Spleen (tissue), 11 donors: ENCODE measurements around the gene XYLT1. TPM values are rescaled to one million over a fixed set of nuclear protein-coding genes. Genes with fewer than 3 reads are reported as not detected.

Experiments used
- DNase-seq: peaks from one replicate; pipeline ENCODE4 v3.0.0-alpha.2; 2020
- H3K27ac ChIP-seq, 8 donors: fragments of 200-600 bp; sonication (generic) in 7 of 8; 1 replicate in 4 of 8; 2 replicates in 4 of 8; pipeline versions ENCODE4 v1.5.0 to v1.8.0; 2016 to 2021; ENCODE audit warnings: inconsistent platforms in 4 of 8, mild to moderate bottlenecking in 4 of 8, moderate library complexity in 1 of 8
- H3K27me3 ChIP-seq, 7 donors: fragments of 200-600 bp; sonication (generic) in 6 of 7; replicated peaks in 1 of 7; 1 replicate in 4 of 7; 2 replicates in 3 of 7; pipeline versions ENCODE4 v1.5.0 to v1.8.0; 2016 to 2021; ENCODE audit warnings: inconsistent platforms in 3 of 7, mild to moderate bottlenecking in 1 of 7
- H3K36me3 ChIP-seq, 6 donors: fragments of 200-600 bp; sonication (generic) in 5 of 6; 1 replicate in 4 of 6; 2 replicates in 2 of 6; pipeline versions ENCODE4 v1.5.0 to v1.8.0; 2016 to 2021; ENCODE audit warnings: inconsistent platforms in 2 of 6
- H3K4me1 ChIP-seq, 6 donors: fragments of 200-600 bp; sonication (generic) in 5 of 6; 1 replicate in 3 of 6; 2 replicates in 3 of 6; pipeline versions ENCODE4 v1.5.0 to v1.8.0; 2016 to 2021; ENCODE audit warnings: inconsistent platforms in 3 of 6
- H3K4me3 ChIP-seq, 8 donors: fragments of 200-600 bp; sonication (generic) in 7 of 8; 1 replicate in 4 of 8; 2 replicates in 4 of 8; pipeline versions ENCODE4 v1.5.0 to v1.8.0; 2016 to 2021; ENCODE audit warnings: inconsistent platforms in 4 of 8, mild to moderate bottlenecking in 4 of 8, moderate library complexity in 2 of 8
- H3K9me3 ChIP-seq, 8 donors: fragments of 200-600 bp; sonication (generic) in 7 of 8; 1 replicate in 4 of 8; 2 replicates in 4 of 8; pipeline versions ENCODE4 v1.5.0 to v1.8.0; 2016 to 2021; ENCODE audit warnings: inconsistent platforms in 4 of 8
- POLR2A ChIP-seq, 3 donors: fragments of 450-650 bp; IDR thresholded peaks; one replicate each; pipeline ENCODE4 v1.5.1; 2017; ENCODE audit warnings: antibody characterized with exemption in 3 of 3, mild to moderate bottlenecking in 1 of 3
- POLR2AphosphoS5 ChIP-seq, 3 donors: sonication (generic); formaldehyde crosslinking; IDR thresholded peaks; one replicate each; pipeline ENCODE4 v1.5.1; 2017; ENCODE audit warnings: antibody characterized with exemption in 3 of 3
- WGBS, 5 donors: extraction: QIAGEN DNeasy Blood & Tissue Kit in 3 of 5; methylation state at CpG; one replicate each; pipeline versions ENCODE4 v1.1.5 to v1.1.7; 2013 to 2018; 5-methylcytosine and 5-hydroxymethylcytosine counted together
- intact Hi-C: fragments of 100-400 bp; cut with DNase I; formaldehyde crosslinking; loops from one replicate; pipeline ENCODE4 v1.15.0; 2023; ENCODE audit warnings: low total_unique reads
- polyA plus RNA-seq, 3 donors: library from polyadenylated mRNA; stranded (reverse); fragments of 200-250 nt; gene quantifications; one replicate each; pipeline ENCODE4 v1.2.1, GENCODE V29; 2013
- total RNA-seq, 7 donors: library from RNA; depleted of rRNA in 3 of 7; stranded (reverse); fragments of >200 nt in 3 of 7; fragmentation: NEBNext Ultra II Directional in 4 of 7; extraction: Animal tissue kit (Norgen Biotek cat#: 25700) in 4 of 7; gene quantifications; one replicate each; pipeline versions ENCODE4 v1.1.0 to v1.2.1, GENCODE V29; 2016 to 2021
- TF ChIP-seq, protein P1 (sequence below), 11 experiments: fragments of 200-600 bp in 7 of 11; fragments of 450-650 bp in 4 of 11; sonication (generic) in 4 of 11; IDR thresholded peaks in 8 of 11; conservative IDR thresholded peaks in 3 of 11; 1 replicate in 7 of 11; 2 replicates in 4 of 11; pipeline versions ENCODE4 v1.4.0 to v1.8.0; 2016 to 2021; ENCODE audit warnings: antibody characterized with exemption in 11 of 11, inconsistent platforms in 4 of 11, mild to moderate bottlenecking in 1 of 11
- donor health status: healthy with polysubstance abuse.
- donor health status: DM: no; HTN: no; CAD: no; lungs with moderate emphysema.
- donor health status: DM: no; HTN: no; CAD: no.
- donor health status: Bipolar disorder and iron deficiency.
- donor health status: healthy.
- donor health status: DM: no; HTN: no; CAD: no.
- donor health status: DM: yes; HTN: yes; CAD: no.

Gene XYLT1
- total and polyA plus RNA-seq, 10 donors = 2.1 to 40.7 (median 23.5) TPM

DNA sequence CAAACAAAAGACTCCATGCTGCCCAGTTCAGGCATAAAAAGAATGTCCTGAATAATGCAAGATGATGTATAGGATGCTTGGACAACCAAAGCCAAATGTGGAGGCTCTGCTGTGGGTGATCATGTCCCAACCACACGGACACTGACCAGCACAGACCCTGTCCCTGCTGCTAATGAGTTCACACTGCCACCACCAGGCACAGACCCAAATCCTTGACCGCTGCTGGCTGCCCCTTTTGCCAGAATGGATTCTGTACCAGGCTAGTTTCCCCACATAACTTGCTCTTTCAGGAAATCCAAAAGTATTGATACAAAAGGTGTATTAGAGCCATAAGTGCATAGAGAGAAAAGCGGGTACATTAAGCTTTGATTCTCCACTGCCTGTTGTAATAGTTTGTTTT is 60.9 kb downstream of the XYLT1 start:
- intact Hi-C loops = no loop called here
- TF ChIP-seq POLR2AphosphoS5 (IDR thresholded peaks at IDR 0.05) (no peak), POLR2A (IDR thresholded peaks at IDR 0.05) (no peak)
- TF ChIP-seq, protein P1, sequence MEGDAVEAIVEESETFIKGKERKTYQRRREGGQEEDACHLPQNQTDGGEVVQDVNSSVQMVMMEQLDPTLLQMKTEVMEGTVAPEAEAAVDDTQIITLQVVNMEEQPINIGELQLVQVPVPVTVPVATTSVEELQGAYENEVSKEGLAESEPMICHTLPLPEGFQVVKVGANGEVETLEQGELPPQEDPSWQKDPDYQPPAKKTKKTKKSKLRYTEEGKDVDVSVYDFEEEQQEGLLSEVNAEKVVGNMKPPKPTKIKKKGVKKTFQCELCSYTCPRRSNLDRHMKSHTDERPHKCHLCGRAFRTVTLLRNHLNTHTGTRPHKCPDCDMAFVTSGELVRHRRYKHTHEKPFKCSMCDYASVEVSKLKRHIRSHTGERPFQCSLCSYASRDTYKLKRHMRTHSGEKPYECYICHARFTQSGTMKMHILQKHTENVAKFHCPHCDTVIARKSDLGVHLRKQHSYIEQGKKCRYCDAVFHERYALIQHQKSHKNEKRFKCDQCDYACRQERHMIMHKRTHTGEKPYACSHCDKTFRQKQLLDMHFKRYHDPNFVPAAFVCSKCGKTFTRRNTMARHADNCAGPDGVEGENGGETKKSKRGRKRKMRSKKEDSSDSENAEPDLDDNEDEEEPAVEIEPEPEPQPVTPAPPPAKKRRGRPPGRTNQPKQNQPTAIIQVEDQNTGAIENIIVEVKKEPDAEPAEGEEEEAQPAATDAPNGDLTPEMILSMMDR (IDR thresholded peaks at IDR 0.05 in 8 of 11, conservative IDR thresholded peaks at IDR 0.05 in 3 of 11) = no peak
- WGBS, 5 donors = 87 to 98% (median 94%) methylated on average over 3 of the region's 3 CpGs
- Histone ChIP-seq H3K4me1 (peaks cover 4 to 86% (median 28%) of the 10 kb centered on the region in 6 donors), H3K4me3 (no peak overlapping the region), H3K27me3 (no peaks in the 10 kb centered on the region), H3K9me3 (peaks cover 0 to 3% (median 0%) of the 10 kb centered on the region in 8 donors), H3K36me3 (no peaks in the 10 kb centered on the region), H3K27ac (peak overlapping the region in 4 of 8 donors; percentile 9 to 72 (median 64))
- no peak for DNase-seq

DNA sequence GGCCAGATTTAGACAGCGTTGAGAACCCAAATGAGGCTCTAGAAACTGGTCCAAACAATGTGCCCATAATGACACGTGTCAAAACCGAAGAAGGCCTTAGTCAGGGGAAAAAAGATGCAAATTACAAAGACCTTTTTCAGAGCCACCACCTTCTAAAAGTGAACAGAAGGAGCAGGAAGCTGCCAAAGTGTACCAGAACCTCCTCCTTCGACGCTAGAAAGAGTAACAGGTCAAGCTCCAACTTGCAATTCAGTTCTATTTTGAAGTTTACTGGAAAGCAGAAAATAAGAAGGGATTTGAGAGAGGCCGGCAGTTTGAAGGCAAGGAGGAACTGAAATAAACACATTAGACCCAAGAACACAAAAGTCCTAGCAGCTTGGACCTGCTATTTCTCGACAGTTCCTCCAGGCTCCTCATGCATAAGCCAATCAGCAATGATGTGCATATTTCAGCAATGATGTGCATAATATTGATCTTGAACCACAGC is 61.8 kb downstream of the XYLT1 start:
- TF ChIP-seq POLR2AphosphoS5 (IDR thresholded peaks at IDR 0.05) = peak in 1 of 3 donors; percentile 62
- TF ChIP-seq POLR2A (IDR thresholded peaks at IDR 0.05) = peak in 1 of 3 donors; percentile 19
- TF ChIP-seq, protein P1 (IDR thresholded peaks at IDR 0.05 in 8 of 11, conservative IDR thresholded peaks at IDR 0.05 in 3 of 11) = no peak
- Histone ChIP-seq H3K27ac (peak overlapping the region in 6 of 8 donors; percentile 16 to 72 (median 64)), H3K4me1 (peaks cover 0 to 85% (median 19%) of the 10 kb centered on the region in 6 donors), H3K9me3 (peaks cover 0 to 3% (median 0%) of the 10 kb centered on the region in 8 donors), H3K4me3 (no peak overlapping the region), H3K36me3 (no peaks in the 10 kb centered on the region), H3K27me3 (no peaks in the 10 kb centered on the region)
- intact Hi-C loops = no loop called here
- DNase-seq = no peak
- 51 to 67% (median 56%) methylated on average over 7 of the region's 7 CpGs for WGBS, 5 donors

GRCh38 chr16:17408296-17408695 is 62.5 kb downstream of the XYLT1 start:
- Histone ChIP-seq H3K9me3 (peaks cover 0 to 3% (median 0%) of the 10 kb centered on the region in 8 donors), H3K4me1 (peaks cover 0 to 82% (median 13%) of the 10 kb centered on the region in 6 donors), H3K27me3 (no peaks in the 10 kb centered on the region), H3K27ac (peak overlapping the region in 4 of 8 donors; percentile 60 to 72 (median 67)), H3K36me3 (no peaks in the 10 kb centered on the region), H3K4me3 (no peak overlapping the region)
- TF ChIP-seq POLR2AphosphoS5 (IDR thresholded peaks at IDR 0.05) (no peak), POLR2A (IDR thresholded peaks at IDR 0.05) (no peak)
- TF ChIP-seq, protein P1 (IDR thresholded peaks at IDR 0.05 in 8 of 11, conservative IDR thresholded peaks at IDR 0.05 in 3 of 11) = no peak
- DNase-seq = no peak
- intact Hi-C loops = no loop called here
- WGBS, 5 donors = 96 to 98% (median 97%) methylated on average over 5 of the region's 5 CpGs

GRCh38 chr16:17407321-17407720 is 63.4 kb downstream of the XYLT1 start:
- peaks cover 0 to 3% (median 0%) of the 10 kb centered on the region in 8 donors for H3K9me3 ChIP-seq
- no peaks in the 10 kb centered on the region for H3K36me3 ChIP-seq
- WGBS, 5 donors = 91 to 99% (median 96%) methylated on average over 3 of the region's 3 CpGs
- DNase-seq = no peak
- peaks cover 0 to 75% (median 13%) of the 10 kb centered on the region in 6 donors for H3K4me1 ChIP-seq
- intact Hi-C loops = no loop called here
- no peak overlapping the region for H3K27ac ChIP-seq
- TF ChIP-seq, protein P1 (IDR thresholded peaks at IDR 0.05 in 8 of 11, conservative IDR thresholded peaks at IDR 0.05 in 3 of 11) = no peak
- TF ChIP-seq POLR2A (IDR thresholded peaks at IDR 0.05) (no peak), POLR2AphosphoS5 (IDR thresholded peaks at IDR 0.05) (no peak)
- no peaks in the 10 kb centered on the region for H3K27me3 ChIP-seq
- no peak overlapping the region for H3K4me3 ChIP-seq
